ENCODE results near the gene COL13A1. TPM values are rescaled to one million over a fixed set of nuclear protein-coding genes. Genes with fewer than 3 reads are reported as not detected.
A peak's percentile ranks its signal among the peaks of the same experiment; 100 is the strongest.

COL13A1 gene
- total RNA-seq, 1 experiment from 2014 or later: 0.11 TPM

GRCh38 chr10:69851306-69851705, 49.6 kb downstream of the COL13A1 start:
- DNase-seq (ENCODE audit: low read depth, low spot score): no peak
- in situ Hi-C loops (cut with HindIII; ENCODE audit: low pct_unique_long_range_greater_than_20kb, low sequenced_read_pairs): no loop called here

- in situ Hi-C loops (cut with HindIII; ENCODE audit: low pct_unique_long_range_greater_than_20kb, low sequenced_read_pairs): no loop called here
- no peak for DNase-seq (ENCODE audit: low read depth, low spot score)
Measured at GRCh38 chr10:69853064-69853463, 51.4 kb downstream of the COL13A1 start.

- in situ Hi-C loops (cut with HindIII; ENCODE audit: low pct_unique_long_range_greater_than_20kb, low sequenced_read_pairs): no loop called here
- DNase-seq (ENCODE audit: low read depth, low spot score): no peak
Measured at GRCh38 chr10:69854511-69855345, 53.0 kb downstream of the COL13A1 start.

DNA sequence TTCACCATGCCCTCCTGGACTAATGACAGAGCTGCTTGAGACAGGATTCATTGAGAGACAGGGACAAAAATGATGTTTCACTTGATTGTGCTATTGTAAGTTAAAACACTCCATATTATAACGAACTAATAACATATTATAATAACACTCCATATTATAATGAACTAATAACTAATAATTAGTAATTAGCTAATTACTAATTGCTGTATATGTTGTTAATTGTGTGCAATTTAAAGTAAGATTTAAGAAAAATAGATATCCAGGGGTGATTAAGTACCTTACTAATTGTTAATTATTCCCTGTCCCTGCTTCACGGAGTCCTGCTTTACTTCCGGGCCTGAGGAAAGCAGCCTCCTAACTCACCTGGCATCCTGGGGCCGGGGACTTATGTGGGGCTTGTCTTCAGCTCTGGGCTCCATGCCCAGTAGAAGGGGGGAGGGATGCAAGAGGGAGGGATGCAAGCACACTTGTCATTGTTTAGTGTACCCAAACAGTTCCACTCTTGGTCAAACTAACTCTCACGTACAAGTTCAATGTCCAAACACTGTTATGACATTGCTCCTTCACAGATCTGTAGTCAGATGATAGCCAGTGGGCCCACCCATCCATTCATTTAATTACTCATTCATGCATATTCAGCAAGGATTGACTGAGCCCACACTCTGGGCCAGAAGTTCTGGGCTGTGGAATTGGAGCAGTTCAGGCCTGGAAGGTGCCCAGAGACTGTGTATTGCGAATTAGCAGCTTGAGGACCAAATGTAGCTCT, 53.8 kb downstream of the COL13A1 start:
- in situ Hi-C loops (cut with HindIII; ENCODE audit: low pct_unique_long_range_greater_than_20kb, low sequenced_read_pairs): no loop called here
- no peak for DNase-seq (ENCODE audit: low read depth, low spot score)

- in situ Hi-C loops (cut with HindIII; ENCODE audit: low pct_unique_long_range_greater_than_20kb, low sequenced_read_pairs): no loop called here
- DNase-seq (ENCODE audit: low read depth, low spot score): no peak
Measured at GRCh38 chr10:69856601-69857166, 55.0 kb downstream of the COL13A1 start.

- in situ Hi-C loops (cut with HindIII; ENCODE audit: low pct_unique_long_range_greater_than_20kb, low sequenced_read_pairs): no loop called here
- no peak for DNase-seq (ENCODE audit: low read depth, low spot score)
Measured at GRCh38 chr10:69858201-69858600, 56.5 kb downstream of the COL13A1 start.

GRCh38 chr10:69860271-69860670, 58.6 kb downstream of the COL13A1 start:
- in situ Hi-C loops (cut with HindIII; ENCODE audit: low pct_unique_long_range_greater_than_20kb, low sequenced_read_pairs): no loop called here
- no peak for DNase-seq (ENCODE audit: low read depth, low spot score)

GRCh38 chr10:69861251-69862240, 59.8 kb downstream of the COL13A1 start:
- peak; percentile 35 for DNase-seq (ENCODE audit: low read depth, low spot score)
- in situ Hi-C loops (cut with HindIII; ENCODE audit: low pct_unique_long_range_greater_than_20kb, low sequenced_read_pairs): no loop called here

GRCh38 chr10:69862882-69863530, 61.3 kb downstream of the COL13A1 start:
- no peak for DNase-seq (ENCODE audit: low read depth, low spot score)
- in situ Hi-C loops (cut with HindIII; ENCODE audit: low pct_unique_long_range_greater_than_20kb, low sequenced_read_pairs): no loop called here

- DNase-seq (ENCODE audit: low read depth, low spot score): no peak
- in situ Hi-C loops (cut with HindIII; ENCODE audit: low pct_unique_long_range_greater_than_20kb, low sequenced_read_pairs): no loop called here
Measured at GRCh38 chr10:69863580-69863979, 61.9 kb downstream of the COL13A1 start.

DNA sequence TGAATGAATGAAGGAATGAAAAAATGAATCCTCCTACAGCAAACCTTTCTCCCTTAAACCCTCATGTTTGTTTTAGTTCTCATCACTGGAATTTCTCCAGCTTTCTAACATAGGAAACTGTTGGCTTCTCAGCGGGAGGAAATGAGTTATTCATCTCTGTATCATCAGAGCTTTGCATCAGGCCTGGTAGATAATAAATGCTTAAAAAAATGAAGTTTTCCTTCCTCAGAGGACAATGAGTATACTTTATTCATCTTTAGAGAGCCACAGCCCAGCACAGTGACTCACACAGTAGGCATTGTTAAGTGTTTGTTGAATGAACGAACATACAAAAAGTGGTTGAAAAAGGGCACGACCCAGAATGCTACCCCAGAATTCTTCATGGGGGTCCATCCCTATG, 62.6 kb downstream of the COL13A1 start:
- DNase-seq (ENCODE audit: low read depth, low spot score): peak; percentile 44
- in situ Hi-C loops (cut with HindIII; ENCODE audit: low pct_unique_long_range_greater_than_20kb, low sequenced_read_pairs): no loop called here

- DNase-seq (ENCODE audit: low read depth, low spot score): no peak
- in situ Hi-C loops (cut with HindIII; ENCODE audit: low pct_unique_long_range_greater_than_20kb, low sequenced_read_pairs): no loop called here
Measured at GRCh38 chr10:69865450-69865849, 63.7 kb downstream of the COL13A1 start.

GRCh38 chr10:69866246-69866687, 64.6 kb downstream of the COL13A1 start:
- no peak for DNase-seq (ENCODE audit: low read depth, low spot score)
- in situ Hi-C loops (cut with HindIII; ENCODE audit: low pct_unique_long_range_greater_than_20kb, low sequenced_read_pairs): no loop called here

GRCh38 chr10:69866688-69867461, 65.2 kb downstream of the COL13A1 start:
- in situ Hi-C loops (cut with HindIII; ENCODE audit: low pct_unique_long_range_greater_than_20kb, low sequenced_read_pairs): no loop called here
- peak; percentile 68 for DNase-seq (ENCODE audit: low read depth, low spot score)

- DNase-seq (ENCODE audit: low read depth, low spot score): no peak
- in situ Hi-C loops (cut with HindIII; ENCODE audit: low pct_unique_long_range_greater_than_20kb, low sequenced_read_pairs): no loop called here
Measured at GRCh38 chr10:69867699-69868558, 66.2 kb downstream of the COL13A1 start.

Data from SK-MEL-5 (cell line).